ENCODE results near the gene LAPTM4A. TPM values are rescaled to one million over a fixed set of nuclear protein-coding genes. Genes with fewer than 3 reads are reported as not detected.

The LAPTM4A gene
- total and polyA plus RNA-seq, 2 experiments from 2014 or later: 255 to 455 TPM

DNA sequence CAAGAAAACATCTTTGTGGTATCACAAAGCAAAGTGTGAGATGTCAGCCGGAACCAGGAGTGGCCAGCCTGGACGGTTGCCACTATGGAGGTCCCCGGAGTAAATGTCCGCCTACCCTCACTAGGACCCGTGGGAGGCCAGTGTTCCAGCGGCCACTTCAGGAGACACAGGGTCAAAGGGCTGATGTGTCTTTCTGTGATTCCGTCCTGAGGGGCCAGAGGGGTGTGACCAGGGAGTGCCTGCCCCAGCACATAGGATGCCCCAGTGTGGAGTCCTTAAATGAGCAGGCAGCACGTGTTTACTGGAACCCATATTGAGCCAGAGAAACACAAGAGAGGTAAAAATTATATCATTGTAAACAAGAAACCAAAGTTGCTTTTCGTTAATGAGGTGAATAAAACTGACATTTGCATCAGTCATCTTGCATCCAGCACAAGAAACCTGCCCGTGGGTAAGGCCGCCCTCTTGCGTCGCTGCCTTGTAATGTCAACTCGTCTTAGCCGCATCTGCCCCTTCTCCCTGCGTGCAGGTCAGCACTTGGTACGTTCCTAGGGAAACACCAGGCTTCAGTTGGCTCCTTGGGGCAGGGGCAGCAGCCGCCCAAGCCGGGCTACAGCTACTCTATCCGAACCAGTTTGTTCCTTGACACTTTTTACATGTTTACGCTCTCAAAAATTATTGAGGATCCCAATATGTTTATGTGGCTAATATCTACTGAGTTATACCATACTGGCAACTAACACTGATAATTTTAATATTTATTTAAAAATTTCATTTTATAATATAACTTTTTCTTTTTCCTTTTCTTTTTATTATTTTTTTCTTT is 46.7 kb upstream of the LAPTM4A start:
- WGBS (ENCODE audit: low lambda C conversion rate, missing lambda C conversion rate): 26% methylated on average over 21 of the region's 21 CpGs
- Histone ChIP-seq H3K27me3 (no peaks in the 10 kb centered on the region), H3K4me1 (ENCODE audit: insufficient read depth) (peaks cover 3% of the 10 kb centered on the region), H2AFZ (no peak overlapping the region), H3K36me3 (replicated peaks; ENCODE audit: insufficient read depth, low read depth) (no peaks in the 10 kb centered on the region), H3K4me3 (no peak overlapping the region), H3K27ac (no peak overlapping the region), H4K20me1 (ENCODE audit: insufficient read depth, poor library complexity, severe bottlenecking) (no peaks in the 10 kb centered on the region), H3K9me2 (replicated peaks; ENCODE audit: insufficient read depth) (no peaks in the 10 kb centered on the region), H3K9me3 (ENCODE audit: low read depth) (no peaks in the 10 kb centered on the region), H3K79me2 (no peaks in the 10 kb centered on the region), H3K4me2 (no peak overlapping the region)
- peak; percentile 81 for TF ChIP-seq CTCF (IDR thresholded peaks at IDR 0.05; ENCODE audit: poor library complexity)
- no peak for TF ChIP-seq EZH2phosphoT487 (IDR thresholded peaks at IDR 0.05; ENCODE audit: low read depth, severe bottlenecking, unreplicated experiment)
- DNase-seq (ENCODE audit: low spot score): peak; percentile 88

DNA sequence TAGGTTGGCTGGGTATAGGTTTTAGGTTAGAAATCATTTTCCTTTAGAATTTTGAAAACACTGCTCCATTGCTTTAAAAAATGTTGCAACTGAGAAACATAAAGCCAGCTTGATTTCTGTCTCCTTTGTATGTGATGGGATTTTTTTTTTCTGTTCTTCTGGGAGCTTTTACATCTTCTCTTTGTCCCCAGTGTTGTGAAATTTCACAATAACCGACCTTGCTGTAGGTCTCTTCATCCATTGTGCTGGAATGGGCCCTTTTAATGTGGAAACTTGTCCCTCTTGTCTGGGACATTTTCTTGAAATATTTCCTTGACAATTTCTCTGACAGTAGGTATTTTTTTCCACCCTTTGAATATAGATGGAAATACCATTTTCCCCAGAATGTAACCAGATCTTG is 44.0 kb upstream of the LAPTM4A start:
- Histone ChIP-seq H3K79me2 (no peaks in the 10 kb centered on the region), H4K20me1 (ENCODE audit: insufficient read depth, poor library complexity, severe bottlenecking) (no peaks in the 10 kb centered on the region), H2AFZ (no peak overlapping the region), H3K27me3 (no peaks in the 10 kb centered on the region), H3K27ac (no peak overlapping the region), H3K4me2 (no peak overlapping the region), H3K9me2 (replicated peaks; ENCODE audit: insufficient read depth) (no peaks in the 10 kb centered on the region), H3K4me3 (no peak overlapping the region), H3K9me3 (ENCODE audit: low read depth) (no peaks in the 10 kb centered on the region), H3K4me1 (ENCODE audit: insufficient read depth) (peaks cover 14% of the 10 kb centered on the region), H3K36me3 (replicated peaks; ENCODE audit: insufficient read depth, low read depth) (no peaks in the 10 kb centered on the region)
- DNase-seq (ENCODE audit: low spot score): no peak
- no peak for TF ChIP-seq EZH2 (IDR thresholded peaks at IDR 0.05; ENCODE audit: borderline replicate concordance)
- TF ChIP-seq CTCF (IDR thresholded peaks at IDR 0.05; ENCODE audit: poor library complexity): no peak
- no peak for TF ChIP-seq EZH2phosphoT487 (IDR thresholded peaks at IDR 0.05; ENCODE audit: low read depth, severe bottlenecking, unreplicated experiment)
- WGBS (ENCODE audit: low lambda C conversion rate, missing lambda C conversion rate): 82% methylated on average over 1 of the region's 1 CpG

DNA sequence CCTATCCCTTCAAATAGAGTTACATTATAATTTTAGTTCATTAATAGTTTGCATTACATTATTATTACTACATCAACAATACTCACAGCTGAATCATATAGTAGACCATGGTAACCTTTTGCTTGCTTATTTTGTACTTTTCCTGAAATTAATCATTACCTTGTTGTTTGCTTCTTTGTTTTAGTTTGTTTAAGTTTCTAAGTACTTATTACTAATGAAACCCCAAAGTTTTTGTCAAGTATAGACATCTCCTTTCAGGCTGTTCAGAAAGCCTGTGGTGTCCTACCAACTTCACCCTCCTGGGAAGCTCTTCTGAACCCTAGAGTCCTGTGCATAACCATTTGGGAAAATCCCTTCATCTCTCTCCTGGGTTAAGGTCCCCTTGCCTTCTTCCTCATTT is 43.5 kb upstream of the LAPTM4A start:
- Histone ChIP-seq H3K4me1 (ENCODE audit: insufficient read depth) (peaks cover 14% of the 10 kb centered on the region), H3K27me3 (no peaks in the 10 kb centered on the region), H3K27ac (no peak overlapping the region), H3K9me2 (replicated peaks; ENCODE audit: insufficient read depth) (no peaks in the 10 kb centered on the region), H3K36me3 (replicated peaks; ENCODE audit: insufficient read depth, low read depth) (no peaks in the 10 kb centered on the region), H3K4me2 (no peak overlapping the region), H3K4me3 (no peak overlapping the region), H3K79me2 (no peaks in the 10 kb centered on the region), H4K20me1 (ENCODE audit: insufficient read depth, poor library complexity, severe bottlenecking) (no peaks in the 10 kb centered on the region), H2AFZ (no peak overlapping the region), H3K9me3 (ENCODE audit: low read depth) (no peaks in the 10 kb centered on the region)
- no peak for DNase-seq (ENCODE audit: low spot score)
- TF ChIP-seq CTCF (IDR thresholded peaks at IDR 0.05; ENCODE audit: poor library complexity): no peak
- TF ChIP-seq EZH2 (IDR thresholded peaks at IDR 0.05; ENCODE audit: borderline replicate concordance): no peak
- no peak for TF ChIP-seq EZH2phosphoT487 (IDR thresholded peaks at IDR 0.05; ENCODE audit: low read depth, severe bottlenecking, unreplicated experiment)
